Measurements from ENCODE around the gene EPN1. TPM values are rescaled to one million over a fixed set of nuclear protein-coding genes. Genes with fewer than 3 reads are reported as not detected.

EPN1 gene
- total and polyA plus RNA-seq, 2 of the 8 experiments (the other 6 are each of a cell fraction or from before 2014, with no cell fraction given): 49.6 to 200 TPM

DNA sequence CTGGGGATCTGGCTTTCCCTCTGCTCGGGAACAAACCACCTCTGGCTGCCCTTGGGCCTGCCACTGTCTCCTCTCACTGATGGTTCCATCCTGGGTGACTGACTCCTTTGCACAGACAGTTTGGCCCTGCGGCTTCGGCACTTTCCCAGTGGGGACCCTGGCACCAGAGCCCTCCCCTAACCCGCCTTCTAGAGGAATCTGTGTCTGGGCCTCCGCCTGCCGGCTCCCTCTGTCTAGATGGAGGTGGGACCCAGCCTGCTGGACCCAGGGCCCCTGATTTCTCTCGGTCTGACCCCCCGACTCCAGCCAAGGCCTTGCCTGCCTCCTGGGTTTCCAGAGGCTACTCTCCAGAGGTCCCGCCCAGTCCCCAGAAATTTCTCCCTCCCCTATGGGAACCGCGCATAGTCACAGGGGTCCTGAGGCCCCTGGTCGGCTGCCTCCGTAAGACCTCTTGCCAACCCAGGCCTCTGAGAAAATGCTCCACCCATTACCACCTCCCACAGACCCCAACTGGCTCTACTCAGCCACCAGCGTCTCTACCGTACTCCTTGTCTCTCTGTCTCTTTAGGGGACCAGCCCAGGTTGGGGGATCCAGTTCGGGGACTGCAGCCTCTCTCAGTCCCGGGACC, 24.3 kb upstream of the EPN1 start:
- no peak overlapping the region for H2BK12ac ChIP-seq (ENCODE audit: low read depth, low read length)
- FAIRE-seq (no peak), DNase-seq (ENCODE audit: low read depth in 1 of 2, low spot score in 2 of 2) (no peak)
- H3K4me1 ChIP-seq (replicated peaks in 1 of 4; ENCODE audit: control insufficient read depth in 3 of 4, insufficient read depth in 4 of 4, low read length in 3 of 4): peaks cover 0 to 8% (median 3%) of the 10 kb centered on the region in 4 experiments; a peak in 5 of 7 replicates
- peaks cover 0 to 3% (median 1%) of the 10 kb centered on the region in 4 experiments; a peak in 2 of 8 replicates for H3K36me3 ChIP-seq (ENCODE audit: control insufficient read depth in 2 of 4, insufficient read depth in 4 of 4, low read length in 3 of 4)
- H3K4me3 ChIP-seq (ENCODE audit: extremely low read depth in 1 of 4, insufficient read depth in 2 of 4, low read depth in 3 of 4, low read length in 4 of 4): no peak overlapping the region
- H2BK15ac ChIP-seq (ENCODE audit: low read length): no peak overlapping the region
- H3K4me2 ChIP-seq (ENCODE audit: insufficient read depth in 1 of 2, low read depth in 2 of 2, low read length in 2 of 2): no peak overlapping the region
- no peak overlapping the region for H4K5ac ChIP-seq (ENCODE audit: insufficient read length, low read depth, low read length)
- no peak overlapping the region for H2BK5ac ChIP-seq (ENCODE audit: low read depth, low read length)
- H2BK20ac ChIP-seq (ENCODE audit: low read length): no peak overlapping the region
- H3K79me1 ChIP-seq (ENCODE audit: low read depth, low read length): peaks cover 2% of the 10 kb centered on the region; the same call in 1 of the 2 replicates
- peaks cover 11% of the 10 kb centered on the region for H3K23me2 ChIP-seq (ENCODE audit: low read depth, low read length)
- no peak overlapping the region for H3K9ac ChIP-seq (replicated peaks in 1 of 4; ENCODE audit: extremely low read depth in 1 of 4, low read depth in 3 of 4, low read length in 3 of 4)
- H3K4ac ChIP-seq (replicated peaks; ENCODE audit: insufficient read length, low read depth, low read length): no peak overlapping the region
- H4K91ac ChIP-seq (replicated peaks; ENCODE audit: insufficient read length, low read length): no peak overlapping the region
- no peak overlapping the region for H3K18ac ChIP-seq (ENCODE audit: extremely low read depth, low read length)
- H3K23ac ChIP-seq (ENCODE audit: insufficient read length): no peak overlapping the region
- peaks cover 2 to 4% of the 10 kb centered on the region in 2 experiments for H3K79me2 ChIP-seq (ENCODE audit: control insufficient read depth in 1 of 2, insufficient read depth in 2 of 2, low read length in 2 of 2)
- H2AK5ac ChIP-seq (ENCODE audit: low read depth, low read length): no peak overlapping the region
- H3K27ac ChIP-seq (ENCODE audit: low read depth, low read length): no peak overlapping the region
- H3K56ac ChIP-seq (replicated peaks; ENCODE audit: insufficient read length, low read depth, low read length): no peak overlapping the region
- WGBS, 2 experiments (ENCODE audit: extremely low coverage in 1 of 2, insufficient coverage in 1 of 2, insufficient read length in 1 of 2, insufficient replicate concordance in 2 of 2, low coverage in 1 of 2, low lambda C conversion rate in 2 of 2, missing lambda C conversion rate in 1 of 2): 91% methylated on average over 17 of the region's 17 CpGs; no CpG with 5 or more reads in 1 of the 2 experiments
- no peaks in the 10 kb centered on the region for H4K20me1 ChIP-seq (replicated peaks in 1 of 2; ENCODE audit: control insufficient read depth in 1 of 2, insufficient read depth in 2 of 2, low read length in 2 of 2)
- no peak overlapping the region for H4K8ac ChIP-seq (ENCODE audit: extremely low read depth, insufficient read depth, low read length)
- H3K27me3 ChIP-seq (replicated peaks in 1 of 4; ENCODE audit: control insufficient read depth in 3 of 4, extremely low read depth in 1 of 4, insufficient read depth in 3 of 4, low read length in 3 of 4): no peaks in the 10 kb centered on the region
- H3K14ac ChIP-seq (ENCODE audit: insufficient read length): no peak overlapping the region
- no peak overlapping the region for H2AFZ ChIP-seq (ENCODE audit: low read length)
- ChIA-PET POLR2A (ENCODE audit: partially characterized antibody) (interaction anchor here (9.2 kb wide), 1 partner anchor 17 kb away, joined by 96 read pairs; no protein-coding TSS in a partner anchor), CTCF (ENCODE audit: partially characterized antibody) (interaction anchor here (0.9 to 6.9 kb wide), 2 partner anchors 19 to 21 kb away, joined by 3 to 56 read pairs; no protein-coding TSS in a partner anchor)
- H3K9me3 ChIP-seq (ENCODE audit: insufficient read depth in 2 of 2, low read depth in 1 of 2, low read length in 1 of 2): no peaks in the 10 kb centered on the region
- H2BK120ac ChIP-seq (replicated peaks; ENCODE audit: low read depth, low read length): no peak overlapping the region
- TF ChIP-seq SIN3A (conservative IDR thresholded peaks at IDR 0.05 in 1 of 2, IDR thresholded peaks at IDR 0.05 in 1 of 2; ENCODE audit: low read depth in 1 of 2, low read length in 2 of 2): no peak
- no peak for TF ChIP-seq BRCA1 (IDR thresholded peaks at IDR 0.05; ENCODE audit: low read depth, low read length)
- TF ChIP-seq, protein P1, sequence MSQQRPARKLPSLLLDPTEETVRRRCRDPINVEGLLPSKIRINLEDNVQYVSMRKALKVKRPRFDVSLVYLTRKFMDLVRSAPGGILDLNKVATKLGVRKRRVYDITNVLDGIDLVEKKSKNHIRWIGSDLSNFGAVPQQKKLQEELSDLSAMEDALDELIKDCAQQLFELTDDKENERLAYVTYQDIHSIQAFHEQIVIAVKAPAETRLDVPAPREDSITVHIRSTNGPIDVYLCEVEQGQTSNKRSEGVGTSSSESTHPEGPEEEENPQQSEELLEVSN (IDR thresholded peaks at IDR 0.05): no peak
- no peak for TF ChIP-seq CBX8 (IDR thresholded peaks at IDR 0.05; ENCODE audit: borderline replicate concordance, low read depth, low read length)
- no peak for TF ChIP-seq KDM1A (IDR thresholded peaks at IDR 0.05; ENCODE audit: borderline replicate concordance, low read length)
- TF ChIP-seq EZH2 (IDR thresholded peaks at IDR 0.05; ENCODE audit: low read depth, low read length, severe bottlenecking): no peak
- TF ChIP-seq HDAC2 (IDR thresholded peaks at IDR 0.05; ENCODE audit: borderline replicate concordance in 1 of 2, low read depth in 2 of 2, low read length in 2 of 2): no peak
- TF ChIP-seq GABPA (IDR thresholded peaks at IDR 0.05; ENCODE audit: borderline replicate concordance, insufficient read depth, low read length): no peak
- TF ChIP-seq KDM4A (IDR thresholded peaks at IDR 0.05; ENCODE audit: low read depth, low read length, severe bottlenecking): no peak
- TF ChIP-seq POU5F1 (IDR thresholded peaks at IDR 0.05; ENCODE audit: low read depth, low read length): no peak
- TF ChIP-seq CEBPB (IDR thresholded peaks at IDR 0.05; ENCODE audit: low read depth, low read length): no peak

All from H1 (cell line).